HG03108 (cell line): ENCODE data around the gene ZNF23.

Source experiments
- ATAC-seq: cut with Tn5 transposase; IDR thresholded peaks from one replicate; pipeline ENCODE4 v1.9.1; 2021; ENCODE audit warnings: moderate library complexity; ENCODE audit not compliant: unreplicated experiment

Gene ZNF23

DNA sequence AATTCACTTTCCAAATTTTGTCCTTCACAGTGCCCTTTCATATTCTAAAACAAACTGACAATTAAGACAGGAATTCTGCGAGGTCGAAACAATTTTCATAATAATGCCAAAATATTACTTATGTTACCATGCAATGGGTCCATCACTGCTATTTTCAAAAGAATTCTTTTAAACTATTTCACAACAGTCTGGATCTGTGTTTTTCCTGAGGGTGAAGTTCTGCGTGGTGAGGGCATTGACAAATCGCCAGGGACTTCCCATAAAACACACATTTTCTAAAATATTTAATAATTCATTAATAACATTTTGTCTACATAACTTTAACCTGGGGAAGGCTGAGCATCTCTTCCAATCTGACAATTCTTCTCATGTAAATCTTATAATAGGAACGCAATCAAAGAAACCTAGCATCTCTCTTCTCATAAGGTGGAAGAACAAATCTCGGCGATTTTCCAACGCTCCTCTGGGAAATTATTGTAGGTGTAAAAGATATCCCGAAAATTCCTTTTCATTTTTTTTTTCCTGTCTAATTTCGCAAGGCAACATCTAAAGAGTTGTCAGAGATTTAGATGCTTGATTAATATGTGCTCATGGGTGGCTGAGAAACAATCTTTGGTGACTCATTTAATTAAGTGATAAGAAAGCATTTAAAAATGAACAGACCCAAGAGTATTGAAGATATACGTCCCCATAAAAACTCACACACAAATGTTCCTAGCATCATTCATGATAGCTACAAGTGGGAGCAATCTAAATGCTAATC, 62.1 kb downstream of the ZNF23 start:
- ATAC-seq: no peak
